Spinal cord (tissue), 10 donors: ENCODE results near the gene ZFR2. TPM values are rescaled to one million over a fixed set of nuclear protein-coding genes. Genes with fewer than 3 reads are reported as not detected.

Experiments
- DNase-seq, 6 donors: peaks; one replicate each; pipeline versions ENCODE4 v3.0.0 to v3.0.0-alpha.2; 2013 to 2015; ENCODE audit warnings: low spot score in 6 of 6, low read depth in 4 of 6
- H3K27ac ChIP-seq: one replicate; pipeline ENCODE4 v1.5.1; 2013; ENCODE audit warnings: low read depth, low read length, control low read depth
- H3K27me3 ChIP-seq: one replicate; pipeline ENCODE4 v1.6.1; 2013; ENCODE audit warnings: low read length; ENCODE audit not compliant: control insufficient read depth, insufficient read depth
- H3K36me3 ChIP-seq: one replicate; pipeline ENCODE4 v1.6.1; 2013; ENCODE audit warnings: low read length; ENCODE audit not compliant: control insufficient read depth, insufficient read depth
- H3K4me1 ChIP-seq: one replicate; pipeline ENCODE4 v1.6.1; 2013; ENCODE audit warnings: low read length; ENCODE audit not compliant: control insufficient read depth, insufficient read depth
- H3K4me3 ChIP-seq: one replicate; pipeline ENCODE4 v1.5.1; 2013; ENCODE audit warnings: low read depth, low read length, control low read depth
- H3K9me3 ChIP-seq: one replicate; pipeline ENCODE4 v1.6.1; 2013; ENCODE audit warnings: low read length; ENCODE audit not compliant: control insufficient read depth, insufficient read depth
- WGBS: methylation state at CpG from one replicate; pipeline ENCODE4 v1.1.5; 2013; ENCODE audit warnings: missing lambda C conversion rate; ENCODE audit not compliant: insufficient coverage; 5-methylcytosine and 5-hydroxymethylcytosine counted together
- polyA plus RNA-seq, 2 donors: library from polyadenylated mRNA; unstranded; fragments of 120-200 nt; gene quantifications; one replicate each; pipeline ENCODE4 v1.2.1, GENCODE V29; 2013; ENCODE audit not compliant: insufficient read length in 2 of 2
- total RNA-seq, 2 donors: library from RNA; depleted of rRNA in 1 of 2; stranded (reverse); fragments of 120-200 nt in 1 of 2; fragments of >200 nt in 1 of 2; gene quantifications; one replicate each; pipeline versions ENCODE4 v1.2.3 to v1.2.4, GENCODE V29; 2013 to 2014
- donor health status: healthy.

Gene ZFR2
- total and polyA plus RNA-seq, 4 donors: 7.7 to 37.6 (median 18.4) TPM

DNA sequence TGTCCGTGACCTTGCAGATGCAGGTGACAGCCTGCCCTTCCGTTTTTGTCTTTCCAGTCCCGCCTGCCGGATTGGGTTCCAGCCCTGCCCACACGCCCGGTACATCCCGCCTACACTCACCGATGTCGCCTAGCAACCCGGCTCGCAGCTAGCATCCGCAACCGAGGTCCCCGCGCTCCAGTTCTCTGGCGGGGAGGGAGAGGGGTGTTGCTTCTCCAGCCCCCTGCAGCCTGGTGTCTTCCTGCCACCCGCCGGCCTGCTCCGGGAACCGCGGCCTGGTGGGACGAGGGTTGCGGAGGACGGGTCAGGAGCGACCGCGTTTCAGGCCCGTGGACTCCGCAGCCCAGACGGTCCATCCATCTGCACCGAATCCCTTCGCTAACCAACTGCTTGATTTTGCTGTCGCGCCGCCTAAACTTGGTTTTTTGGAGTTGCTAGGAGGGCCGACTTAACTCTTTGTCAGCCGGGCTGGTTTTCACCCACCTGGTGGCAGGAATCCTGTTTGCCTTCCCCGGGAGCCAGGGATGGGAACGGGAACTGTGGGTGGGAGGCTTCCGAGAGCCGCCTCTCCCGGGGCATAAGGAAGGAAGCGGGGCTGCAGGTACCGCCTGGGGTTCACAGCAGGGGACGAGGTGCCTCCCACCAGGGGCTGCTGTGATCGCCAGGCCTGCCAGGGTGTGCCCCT, 67.3 kb downstream of the ZFR2 start:
- 2% methylated on average over 44 of the region's 46 CpGs for WGBS
- Histone ChIP-seq H3K27ac (no peak overlapping the region), H3K4me1 (peaks cover 15% of the 10 kb centered on the region), H3K36me3 (peaks cover 7% of the 10 kb centered on the region), H3K9me3 (peaks cover 4% of the 10 kb centered on the region), H3K27me3 (peaks cover 7% of the 10 kb centered on the region), H3K4me3 (peak overlapping the region; percentile 48)
- peak; percentile 26 to 91 (median 54) for DNase-seq

DNA sequence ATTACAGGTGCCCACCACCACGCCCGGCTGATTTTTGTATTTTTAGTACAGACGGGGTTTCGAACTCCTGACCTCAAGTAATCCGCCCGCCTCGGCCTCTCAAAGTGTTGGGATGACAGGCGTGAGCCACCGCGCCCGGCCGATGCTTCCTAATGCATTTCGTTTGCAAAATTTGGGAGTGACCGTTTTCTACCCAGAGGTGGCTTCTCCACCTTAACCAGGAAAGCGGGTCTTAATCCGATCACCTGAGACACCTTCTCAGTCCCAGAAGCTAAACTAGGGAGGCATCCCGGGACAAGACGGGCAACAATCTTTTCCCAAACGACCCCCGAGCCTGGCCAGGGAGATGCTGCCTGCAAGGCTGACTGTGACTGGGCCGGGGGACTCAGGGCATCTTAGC, 67.8 kb downstream of the ZFR2 start:
- Histone ChIP-seq H3K27me3 (peaks cover 7% of the 10 kb centered on the region), H3K4me1 (peaks cover 15% of the 10 kb centered on the region), H3K4me3 (peak overlapping the region; percentile 48), H3K9me3 (peaks cover 6% of the 10 kb centered on the region), H3K36me3 (peaks cover 7% of the 10 kb centered on the region), H3K27ac (no peak overlapping the region)
- WGBS: 31% methylated on average over 21 of the region's 21 CpGs
- no peak for DNase-seq

DNA sequence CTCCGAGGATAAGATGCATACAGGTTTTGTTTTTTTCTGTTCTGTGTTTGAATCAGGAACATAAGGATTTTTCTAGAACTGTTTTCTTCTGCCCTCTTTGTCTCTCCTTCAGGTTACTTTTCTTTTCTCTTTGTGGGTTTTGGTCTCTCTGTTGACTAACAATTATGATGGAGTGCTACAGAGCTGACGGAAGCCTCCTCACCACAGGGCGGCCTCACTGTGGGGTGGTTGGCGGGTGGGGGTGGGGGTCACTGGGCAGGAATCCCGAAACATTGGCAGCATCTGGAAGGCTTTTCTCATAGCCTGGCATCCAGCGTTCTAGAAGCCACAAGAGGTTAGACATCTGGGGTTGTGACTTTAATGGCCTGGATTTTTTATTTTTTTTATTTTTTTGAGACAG, 70.7 kb downstream of the ZFR2 start:
- Histone ChIP-seq H3K27ac (no peak overlapping the region), H3K27me3 (peaks cover 7% of the 10 kb centered on the region), H3K4me3 (no peak overlapping the region), H3K9me3 (peaks cover 6% of the 10 kb centered on the region), H3K4me1 (peaks cover 15% of the 10 kb centered on the region), H3K36me3 (no peaks in the 10 kb centered on the region)
- 61% methylated on average over 5 of the region's 6 CpGs for WGBS
- no peak for DNase-seq

DNA sequence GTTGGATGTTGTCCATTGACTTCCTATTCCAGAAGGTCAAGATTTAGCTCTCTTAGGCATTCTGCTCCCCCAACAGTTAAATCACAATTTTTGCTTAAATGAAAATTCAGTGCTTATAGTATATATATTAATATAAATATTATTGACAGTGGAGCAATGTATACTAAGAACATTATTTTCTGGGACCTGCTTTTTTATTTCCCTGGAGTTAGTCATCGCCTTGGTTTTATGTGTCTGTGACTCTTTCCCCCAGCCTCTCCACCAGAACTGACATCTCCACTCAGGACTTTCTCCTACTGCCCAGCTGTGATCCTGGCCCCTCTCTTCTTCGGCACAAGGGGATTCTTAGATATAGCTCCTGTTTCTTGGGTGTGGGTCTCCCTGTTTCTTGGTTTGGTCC, 72.5 kb downstream of the ZFR2 start:
- DNase-seq: no peak
- no CpG with 5 or more reads among the region's 2 CpGs for WGBS

DNA sequence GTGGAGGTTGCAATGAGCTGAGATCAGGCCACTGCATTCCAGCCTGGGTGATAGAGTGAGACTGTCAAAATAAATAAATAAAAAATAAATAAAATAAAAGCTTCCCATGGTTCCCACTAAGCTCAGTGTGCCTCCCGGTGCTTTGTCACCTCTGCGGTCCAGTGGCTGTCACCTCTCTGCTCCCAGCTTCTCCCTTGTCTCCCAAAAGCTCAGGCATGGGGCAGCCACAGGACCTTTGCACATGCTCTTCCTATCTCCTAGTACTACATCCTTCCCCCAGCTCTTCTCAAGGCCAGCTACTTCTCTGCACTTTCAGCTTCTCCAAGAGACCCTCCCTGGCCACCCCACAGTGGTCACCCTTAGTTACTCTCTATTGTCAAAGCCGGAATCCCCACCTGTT, 75.0 kb downstream of the ZFR2 start:
- Histone ChIP-seq H3K27ac (no peak overlapping the region), H3K4me1 (no peaks in the 10 kb centered on the region), H3K27me3 (peaks cover 5% of the 10 kb centered on the region), H3K9me3 (peaks cover 6% of the 10 kb centered on the region), H3K4me3 (no peak overlapping the region), H3K36me3 (no peaks in the 10 kb centered on the region)
- DNase-seq: no peak
- 96% methylated on average over 3 of the region's 3 CpGs for WGBS

More for the DNA sequence above, 72.5 kb downstream of the ZFR2 start:
- Histone ChIP-seq H3K9me3 (peaks cover 6% of the 10 kb centered on the region), H3K27me3 (peaks cover 4% of the 10 kb centered on the region), H3K4me3 (no peak overlapping the region), H3K27ac (no peak overlapping the region), H3K4me1 (peaks cover 8% of the 10 kb centered on the region), H3K36me3 (no peaks in the 10 kb centered on the region)

DNA sequence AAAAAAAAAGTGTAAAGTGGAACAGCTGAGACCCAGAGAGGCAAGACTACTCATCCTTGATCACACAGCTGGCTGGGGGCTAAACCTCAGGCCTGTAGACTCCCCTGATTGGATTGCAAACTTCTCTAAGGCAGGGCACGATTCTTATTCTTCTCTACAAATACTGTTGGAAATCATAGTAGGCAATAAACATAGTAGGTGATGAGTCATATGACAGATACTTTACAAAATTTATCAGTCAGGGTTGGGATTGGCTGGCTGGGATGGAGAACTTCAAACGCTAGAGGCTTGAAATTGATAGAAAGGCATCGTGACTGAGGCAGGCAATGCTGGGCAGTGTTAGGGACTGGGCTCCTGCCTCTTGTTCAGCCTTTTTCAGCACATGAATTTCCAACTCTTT, 76.7 kb downstream of the ZFR2 start:
- WGBS: 73% methylated on average over 2 of the region's 3 CpGs
- Histone ChIP-seq H3K9me3 (peaks cover 6% of the 10 kb centered on the region), H3K4me3 (no peak overlapping the region), H3K4me1 (no peaks in the 10 kb centered on the region), H3K27ac (no peak overlapping the region), H3K36me3 (no peaks in the 10 kb centered on the region), H3K27me3 (peaks cover 5% of the 10 kb centered on the region)
- DNase-seq: no peak

DNA sequence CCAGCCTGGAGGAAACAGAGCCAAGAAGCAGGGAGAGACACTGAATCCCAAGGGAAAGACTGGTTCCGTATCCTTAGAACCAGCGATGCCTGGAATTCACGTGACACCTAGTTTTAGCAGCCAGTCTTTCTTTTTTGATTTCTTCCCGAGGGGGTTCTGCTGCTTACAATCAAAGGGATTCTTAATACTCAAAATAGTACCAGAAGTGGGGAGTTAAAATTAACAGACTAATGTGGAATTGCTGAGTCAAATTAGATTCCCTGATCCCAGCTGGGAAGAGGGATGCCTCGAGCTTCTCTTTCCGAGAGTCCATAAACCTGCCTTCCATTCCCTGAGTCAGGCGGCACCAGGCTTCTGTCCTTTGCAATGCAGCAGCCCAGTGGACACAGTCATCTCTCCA, 77.9 kb downstream of the ZFR2 start:
- no peaks in the 10 kb centered on the region for H3K4me1 ChIP-seq

DNA sequence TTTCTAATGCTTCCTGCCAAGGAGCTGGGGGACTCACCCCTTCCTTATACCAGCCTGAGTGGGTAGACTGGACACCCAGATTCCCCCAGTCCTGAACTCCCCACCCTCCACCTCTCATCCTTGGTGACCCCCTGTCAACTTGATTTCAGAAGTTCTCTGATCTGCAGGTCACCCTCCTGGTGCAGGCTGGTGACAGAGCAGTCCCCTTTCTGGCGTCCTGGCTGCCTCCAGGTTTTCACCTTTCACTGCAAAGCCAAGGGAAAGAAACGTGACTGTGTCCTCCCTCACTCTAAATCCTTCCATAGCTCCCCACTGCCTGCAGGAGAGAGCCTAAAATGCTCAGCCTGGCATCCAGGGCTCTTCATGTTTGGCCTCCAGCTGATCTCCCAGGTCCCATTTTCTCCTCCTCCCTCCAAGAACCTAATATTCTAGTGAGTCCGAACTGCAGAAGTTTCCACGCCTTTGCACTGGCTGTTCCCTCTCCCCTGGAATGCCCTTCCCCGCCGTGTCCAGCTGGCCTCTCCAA, 78.6 kb downstream of the ZFR2 start:
- H3K4me1 ChIP-seq: peaks cover 2% of the 10 kb centered on the region
- H3K27ac ChIP-seq: no peak overlapping the region
- H3K36me3 ChIP-seq: no peaks in the 10 kb centered on the region
- H3K27me3 ChIP-seq: peaks cover 11% of the 10 kb centered on the region
- H3K4me3 ChIP-seq: no peak overlapping the region
- DNase-seq: no peak
- 64% methylated on average over 6 of the region's 6 CpGs for WGBS
- no peaks in the 10 kb centered on the region for H3K9me3 ChIP-seq

More for the DNA sequence above, 77.9 kb downstream of the ZFR2 start:
- Histone ChIP-seq H3K4me3 (no peak overlapping the region), H3K36me3 (no peaks in the 10 kb centered on the region), H3K9me3 (no peaks in the 10 kb centered on the region), H3K27ac (no peak overlapping the region), H3K27me3 (peaks cover 7% of the 10 kb centered on the region)
- 90% methylated on average over 3 of the region's 7 CpGs for WGBS
- DNase-seq: no peak

DNA sequence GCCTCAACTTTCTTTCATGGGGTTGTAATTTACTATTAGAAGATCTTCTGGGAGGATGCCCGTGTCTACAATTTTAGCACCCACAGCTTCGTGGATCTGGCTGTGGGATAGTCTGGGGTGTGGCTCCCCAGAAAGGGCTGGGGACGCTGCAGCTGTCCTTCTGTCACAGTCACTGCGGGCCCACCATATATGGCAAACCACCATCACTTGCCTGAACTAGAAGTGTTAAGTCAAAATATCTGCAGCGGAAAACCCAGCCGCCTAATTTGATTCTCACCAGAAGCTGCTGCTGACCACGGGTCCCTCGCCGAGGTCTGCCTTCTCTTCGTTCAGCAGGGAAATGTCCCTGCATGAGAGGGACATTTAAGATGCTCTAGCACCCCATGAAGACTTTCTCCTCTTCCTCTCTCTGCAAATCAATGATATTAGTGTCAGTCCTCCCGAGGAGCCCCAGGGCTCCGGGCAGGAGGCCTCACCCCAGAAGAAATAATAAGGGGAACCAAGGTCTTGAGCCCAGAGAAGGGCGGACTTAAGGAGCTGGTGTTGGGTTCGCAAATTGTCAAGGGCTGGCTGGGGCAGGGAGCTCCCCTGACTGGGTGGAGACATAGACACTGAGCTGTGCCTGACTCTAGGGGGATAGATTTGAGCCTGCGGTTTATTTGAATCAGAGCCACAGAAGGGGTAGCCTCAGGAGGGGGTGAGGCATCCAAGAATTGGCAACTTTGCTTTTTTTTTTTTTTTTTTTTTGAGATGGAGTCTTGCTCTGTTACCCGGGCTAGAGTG, 79.7 kb downstream of the ZFR2 start:
- H3K9me3 ChIP-seq: no peaks in the 10 kb centered on the region
- WGBS: 58% methylated on average over 12 of the region's 16 CpGs
- H3K4me1 ChIP-seq: peaks cover 6% of the 10 kb centered on the region
- H3K4me3 ChIP-seq: no peak overlapping the region
- peaks cover 17% of the 10 kb centered on the region for H3K27me3 ChIP-seq
- peaks cover 4% of the 10 kb centered on the region for H3K36me3 ChIP-seq
- DNase-seq: no peak
- H3K27ac ChIP-seq: no peak overlapping the region
